ENCODE measurements around the gene KRT81. TPM values are rescaled to one million over a fixed set of nuclear protein-coding genes. Genes with fewer than 3 reads are reported as not detected.

KRT81 gene
- total RNA-seq, 4 donors from 2014 or later, result not detected

- no peaks in the 10 kb centered on the region for H3K27me3 ChIP-seq
- H3K27ac ChIP-seq, result no peak overlapping the region
Measured at GRCh38 chr12:52238916-52239646, 52.3 kb downstream of the KRT81 start.

GRCh38 chr12:52238207-52238840 lies 53.0 kb downstream of the KRT81 start:
- Histone ChIP-seq H3K4me1 (peaks cover 0 to 9% (median 0%) of the 10 kb centered on the region in 4 donors), H3K36me3 (no peaks in the 10 kb centered on the region), H3K27me3 (peaks cover 0 to 2% of the 10 kb centered on the region in 2 donors), H3K9me3 (no peaks in the 10 kb centered on the region), H3K4me3 (no peak overlapping the region), H3K27ac (no peak overlapping the region)
- TF ChIP-seq POLR2A (IDR thresholded peaks at IDR 0.05), result no peak
- TF ChIP-seq CTCF (IDR thresholded peaks at IDR 0.05), result no peak
- no peak for DNase-seq

More at GRCh38 chr12:52238916-52239646, 52.3 kb downstream of the KRT81 start:
- no peaks in the 10 kb centered on the region for H3K9me3 ChIP-seq
- no peak overlapping the region for H3K4me3 ChIP-seq
- H3K4me1 ChIP-seq, result peaks cover 0 to 10% (median 0%) of the 10 kb centered on the region in 4 donors
- TF ChIP-seq POLR2A (IDR thresholded peaks at IDR 0.05) (no peak), CTCF (IDR thresholded peaks at IDR 0.05) (no peak)
- no peak for DNase-seq
- no peaks in the 10 kb centered on the region for H3K36me3 ChIP-seq

- Histone ChIP-seq H3K4me3 (no peak overlapping the region), H3K27ac (no peak overlapping the region), H3K27me3 (peaks cover 0 to 6% of the 10 kb centered on the region in 2 donors), H3K36me3 (no peaks in the 10 kb centered on the region), H3K9me3 (no peaks in the 10 kb centered on the region), H3K4me1 (peaks cover 0 to 20% (median 0%) of the 10 kb centered on the region in 4 donors)
- DNase-seq, result no peak
- no peak for TF ChIP-seq CTCF (IDR thresholded peaks at IDR 0.05)
- TF ChIP-seq POLR2A (IDR thresholded peaks at IDR 0.05), result no peak
Measured at GRCh38 chr12:52236386-52237050, 54.8 kb downstream of the KRT81 start.

Other genes starting within 250 kb of the KRT81 start
- gene NR4A1, start 240.1 kb downstream of the KRT81 start, total RNA-seq, result 100 to 1,000 TPM in 1 of 4 donors, 10 to 100 TPM in 2, 1 to 10 TPM in 1; 3.9 to 265 (median 42.2) TPM
- gene ATG101, start 221.6 kb downstream of the KRT81 start, total RNA-seq, result 10 to 100 TPM; 31.5 to 39.6 (median 33.9) TPM
- 1 to 10 TPM in 2 of 4 donors, not detected in 2; 1.4 to 6.6 TPM for gene SMIM41, start 211.8 kb downstream of the KRT81 start, total RNA-seq
- gene KRT80, start 99.5 kb downstream of the KRT81 start, total RNA-seq, result under 1 TPM in 2 of 4 donors, not detected in 2; 0.13 to 0.38 TPM
- 1 to 10 TPM in 1 of 4 donors, under 1 TPM in 1, not detected in 2; 0.67 to 1.2 TPM for gene KRT7, start 58.3 kb downstream of the KRT81 start, total RNA-seq
- not detected for gene KRT86, start 16.9 kb downstream of the KRT81 start, total RNA-seq
- not detected for gene KRT83, start 29.9 kb upstream of the KRT81 start, total RNA-seq
- gene KRT85, start 75.9 kb upstream of the KRT81 start, total RNA-seq, result not detected
- gene KRT84, start 94.1 kb upstream of the KRT81 start, total RNA-seq, result not detected
- not detected for gene KRT82, start 114.8 kb upstream of the KRT81 start, total RNA-seq
- gene KRT75, start 142.8 kb upstream of the KRT81 start, total RNA-seq, result not detected
- not detected for gene KRT6B, start 160.6 kb upstream of the KRT81 start, total RNA-seq
- under 1 TPM in 1 of 4 donors, not detected in 3; 0.67 TPM for gene KRT6C, start 182.3 kb upstream of the KRT81 start, total RNA-seq
- gene KRT6A, start 201.7 kb upstream of the KRT81 start, total RNA-seq, result 1 to 10 TPM in 2 of 4 donors, not detected in 2; 1.7 to 2.3 TPM
- gene KRT5, start 228.9 kb upstream of the KRT81 start, total RNA-seq, result 1 to 10 TPM in 2 of 4 donors, under 1 TPM in 1, not detected in 1; 0.94 to 9.9 (median 5.9) TPM

All from Peyer's patch (tissue), 4 donors.